OCI-LY7 (cell line): Measurements from ENCODE around the gene ZGRF1.

Source experiments
- EZH2phosphoT487 ChIP-seq: fragments of 200-600 bp; sonication (generic); IDR thresholded peaks from 2 replicates; pipeline ENCODE4 v1.6.1; 2018; ENCODE audit warnings: low read depth, borderline replicate concordance, mild to moderate bottlenecking, mixed run types, antibody characterized with exemption, low read length, moderate library complexity, mixed read lengths
- TF ChIP-seq, protein P1 (sequence below): fragments of 200-600 bp; sonication (generic); conservative IDR thresholded peaks from 2 replicates; pipeline ENCODE4 v1.5.1; 2014; ENCODE audit warnings: mild to moderate bottlenecking, antibody characterized with exemption, low read length, moderate library complexity, mixed read lengths

DNA sequence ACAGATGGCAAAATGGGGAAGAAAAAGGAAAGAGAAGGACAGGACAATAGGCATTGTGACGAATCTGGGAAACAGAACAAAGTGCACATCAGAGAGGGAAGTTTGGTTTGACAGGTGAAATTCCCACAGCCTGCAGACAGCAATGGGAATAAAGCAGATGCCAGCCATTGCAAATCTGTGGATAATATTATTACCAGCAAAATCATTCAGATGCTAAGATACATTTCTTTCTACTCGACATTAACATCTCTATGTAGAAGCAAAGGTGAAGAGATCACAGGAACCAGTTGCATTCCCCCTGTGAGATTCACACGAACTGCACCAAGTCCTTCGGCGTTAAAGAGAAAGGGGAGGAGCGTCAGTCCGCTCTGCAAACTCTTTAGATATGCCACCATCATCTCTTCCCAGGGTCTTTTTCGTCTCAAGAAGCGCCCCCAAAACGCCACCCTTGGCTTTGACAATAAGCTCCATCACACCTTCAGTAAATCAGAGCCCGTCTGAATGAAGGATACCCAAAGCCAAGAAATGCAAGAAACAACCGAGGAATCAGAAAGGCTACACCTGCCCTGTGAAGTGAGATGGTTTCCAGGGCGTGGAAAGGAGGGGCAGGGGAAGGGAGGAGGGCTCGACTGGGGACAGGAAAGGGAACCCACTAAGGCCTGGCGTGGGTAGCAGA, 122.6 kb downstream of the ZGRF1 start:
- TF ChIP-seq, protein P1, sequence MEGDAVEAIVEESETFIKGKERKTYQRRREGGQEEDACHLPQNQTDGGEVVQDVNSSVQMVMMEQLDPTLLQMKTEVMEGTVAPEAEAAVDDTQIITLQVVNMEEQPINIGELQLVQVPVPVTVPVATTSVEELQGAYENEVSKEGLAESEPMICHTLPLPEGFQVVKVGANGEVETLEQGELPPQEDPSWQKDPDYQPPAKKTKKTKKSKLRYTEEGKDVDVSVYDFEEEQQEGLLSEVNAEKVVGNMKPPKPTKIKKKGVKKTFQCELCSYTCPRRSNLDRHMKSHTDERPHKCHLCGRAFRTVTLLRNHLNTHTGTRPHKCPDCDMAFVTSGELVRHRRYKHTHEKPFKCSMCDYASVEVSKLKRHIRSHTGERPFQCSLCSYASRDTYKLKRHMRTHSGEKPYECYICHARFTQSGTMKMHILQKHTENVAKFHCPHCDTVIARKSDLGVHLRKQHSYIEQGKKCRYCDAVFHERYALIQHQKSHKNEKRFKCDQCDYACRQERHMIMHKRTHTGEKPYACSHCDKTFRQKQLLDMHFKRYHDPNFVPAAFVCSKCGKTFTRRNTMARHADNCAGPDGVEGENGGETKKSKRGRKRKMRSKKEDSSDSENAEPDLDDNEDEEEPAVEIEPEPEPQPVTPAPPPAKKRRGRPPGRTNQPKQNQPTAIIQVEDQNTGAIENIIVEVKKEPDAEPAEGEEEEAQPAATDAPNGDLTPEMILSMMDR = no peak
- no peak for TF ChIP-seq EZH2phosphoT487
